ENCODE results near the gene MRNIP. TPM values are rescaled to one million over a fixed set of nuclear protein-coding genes. Genes with fewer than 3 reads are reported as not detected.
A peak's percentile ranks its signal among the peaks of the same experiment; 100 is the strongest.

MRNIP gene
- total RNA-seq, 3 donors from 2014 or later (not counting 1 experiment from before 2014, with no cell fraction given) = 19.7 to 40.2 (median 25.4) TPM

- no peaks in the 10 kb centered on the region for H3K27me3 Mint-ChIP-seq (ENCODE audit: low read depth in 2 of 2)
- H3K9me3 ChIP-seq (ENCODE audit: control insufficient read depth, insufficient read depth, low read length) = no peaks in the 10 kb centered on the region
- H3K36me3 Mint-ChIP-seq = no peaks in the 10 kb centered on the region
- H3K27ac ChIP-seq (ENCODE audit: low read length) = no peak overlapping the region
- intact Hi-C loops (cut with micrococcal nuclease) = no loop called here
- no peaks in the 10 kb centered on the region for H3K9me3 Mint-ChIP-seq
- H3K4me1 Mint-ChIP-seq = peaks cover 0 to 5% of the 10 kb centered on the region in 2 donors
- 97% methylated on average over 31 of the region's 31 CpGs for WGBS (ENCODE audit: insufficient coverage)
- peaks cover 15% of the 10 kb centered on the region for H3K36me3 ChIP-seq (ENCODE audit: control insufficient read depth, insufficient read depth, low read length)
- ATAC-seq = no peak
- H3K4me1 ChIP-seq (ENCODE audit: control insufficient read depth, insufficient read depth, low read length) = peaks cover 6% of the 10 kb centered on the region
- no peak overlapping the region for H3K4me3 ChIP-seq (ENCODE audit: low read length)
- no peak overlapping the region for H3K4me3 Mint-ChIP-seq
- H3K27me3 ChIP-seq (ENCODE audit: control insufficient read depth, insufficient read depth, low read length) = no peaks in the 10 kb centered on the region
- H3K27ac Mint-ChIP-seq = no peak overlapping the region
- no peak for DNase-seq
- TF ChIP-seq CTCF (IDR thresholded peaks at IDR 0.05) = no peak
These were observed 5.0 kb upstream of the MRNIP start for GRCh38 chr5:179863449-179864085.

- H3K27me3 Mint-ChIP-seq (ENCODE audit: low read depth in 2 of 2) = no peaks in the 10 kb centered on the region
- H3K9me3 ChIP-seq (ENCODE audit: control insufficient read depth, insufficient read depth, low read length) = no peaks in the 10 kb centered on the region
These were observed 4.3 kb upstream of the MRNIP start for GRCh38 chr5:179862891-179863290.

GRCh38 chr5:179862296-179862695, 3.7 kb upstream of the MRNIP start:
- no peaks in the 10 kb centered on the region for H3K9me3 ChIP-seq (ENCODE audit: control insufficient read depth, insufficient read depth, low read length)
- H3K4me3 ChIP-seq (ENCODE audit: low read length) = no peak overlapping the region
- H3K4me3 Mint-ChIP-seq = no peak overlapping the region
- H3K27ac ChIP-seq (ENCODE audit: low read length) = no peak overlapping the region
- no peaks in the 10 kb centered on the region for H3K36me3 Mint-ChIP-seq
- peaks cover 13% of the 10 kb centered on the region for H3K4me1 ChIP-seq (ENCODE audit: control insufficient read depth, insufficient read depth, low read length)
- ATAC-seq (no peak), DNase-seq (no peak)
- peaks cover 15% of the 10 kb centered on the region for H3K36me3 ChIP-seq (ENCODE audit: control insufficient read depth, insufficient read depth, low read length)
- H3K27me3 Mint-ChIP-seq (ENCODE audit: low read depth in 2 of 2) = no peaks in the 10 kb centered on the region
- H3K9me3 Mint-ChIP-seq = no peaks in the 10 kb centered on the region
- H3K27me3 ChIP-seq (ENCODE audit: control insufficient read depth, insufficient read depth, low read length) = no peaks in the 10 kb centered on the region
- H3K4me1 Mint-ChIP-seq = peaks cover 8 to 15% of the 10 kb centered on the region in 2 donors
- no peak overlapping the region for H3K27ac Mint-ChIP-seq
- no peak for TF ChIP-seq CTCF (IDR thresholded peaks at IDR 0.05)
- intact Hi-C loops (cut with micrococcal nuclease) = no loop called here
- 100% methylated on average over 2 of the region's 2 CpGs for WGBS (ENCODE audit: insufficient coverage)

More at GRCh38 chr5:179862891-179863290, 4.3 kb upstream of the MRNIP start:
- DNase-seq (no peak), ATAC-seq (no peak)
- Mint-ChIP-seq H3K4me1 (peaks cover 4 to 12% of the 10 kb centered on the region in 2 donors), H3K4me3 (no peak overlapping the region), H3K36me3 (no peaks in the 10 kb centered on the region), H3K9me3 (no peaks in the 10 kb centered on the region), H3K27ac (no peak overlapping the region)
- no peak for TF ChIP-seq CTCF (IDR thresholded peaks at IDR 0.05)
- H3K27me3 ChIP-seq (ENCODE audit: control insufficient read depth, insufficient read depth, low read length) = no peaks in the 10 kb centered on the region
- H3K4me1 ChIP-seq (ENCODE audit: control insufficient read depth, insufficient read depth, low read length) = peaks cover 8% of the 10 kb centered on the region
- no peak overlapping the region for H3K4me3 ChIP-seq (ENCODE audit: low read length)
- H3K27ac ChIP-seq (ENCODE audit: low read length) = no peak overlapping the region
- intact Hi-C loops (cut with micrococcal nuclease) = no loop called here
- H3K36me3 ChIP-seq (ENCODE audit: control insufficient read depth, insufficient read depth, low read length) = peaks cover 15% of the 10 kb centered on the region
- WGBS (ENCODE audit: insufficient coverage) = 98% methylated on average over 7 of the region's 9 CpGs

GRCh38 chr5:179860301-179860700, 1.7 kb upstream of the MRNIP start:
- Histone ChIP-seq H3K4me3 (ENCODE audit: low read length) (no peak overlapping the region), H3K4me1 (ENCODE audit: control insufficient read depth, insufficient read depth, low read length) (peaks cover 13% of the 10 kb centered on the region), H3K27ac (ENCODE audit: low read length) (no peak overlapping the region), H3K36me3 (ENCODE audit: control insufficient read depth, insufficient read depth, low read length) (peaks cover 13% of the 10 kb centered on the region), H3K9me3 (ENCODE audit: control insufficient read depth, insufficient read depth, low read length) (no peaks in the 10 kb centered on the region), H3K27me3 (ENCODE audit: control insufficient read depth, insufficient read depth, low read length) (no peaks in the 10 kb centered on the region)
- Mint-ChIP-seq H3K27me3 (ENCODE audit: low read depth in 2 of 2) (no peaks in the 10 kb centered on the region), H3K9me3 (no peaks in the 10 kb centered on the region), H3K4me1 (peaks cover 8 to 15% of the 10 kb centered on the region in 2 donors), H3K4me3 (peak overlapping the region; percentile 63), H3K27ac (no peak overlapping the region), H3K36me3 (no peaks in the 10 kb centered on the region)
- ATAC-seq (no peak), DNase-seq (no peak)
- intact Hi-C loops (cut with micrococcal nuclease) = no loop called here
- TF ChIP-seq CTCF (IDR thresholded peaks at IDR 0.05) = no peak
- 90% methylated on average over 10 of the region's 11 CpGs for WGBS (ENCODE audit: insufficient coverage)
